DND-41 (cell line): Measurements from ENCODE around the gene MSI2.

Source experiments
- CTCF ChIP-seq: IDR thresholded peaks from 2 replicates; pipeline ENCODE4 v1.5.1; 2012; ENCODE audit warnings: borderline replicate concordance, low read length, moderate library complexity, mild to moderate bottlenecking; ENCODE audit not compliant: poor library complexity, severe bottlenecking; ENCODE audit errors: extremely low read depth
- EZH2 ChIP-seq: IDR thresholded peaks from 3 replicates; pipeline ENCODE4 v1.6.1; 2012; ENCODE audit warnings: borderline replicate concordance, low read depth, mild to moderate bottlenecking, moderate library complexity, low read length, inconsistent platforms; ENCODE audit not compliant: severe bottlenecking

- TF ChIP-seq CTCF (no peak), EZH2 (no peak)
Observed at GRCh38 chr17:57375040-57375769, 118.9 kb downstream of the MSI2 start.
